Cardiac fibroblast (primary cell): ENCODE data around the gene STARD3NL.

Experiments
- DNase-seq, 2 donors: peaks; one replicate each; pipeline versions ENCODE4 v3.0.0 to v3.0.0-alpha.2; 2010; ENCODE audit warnings: low read depth in 2 of 2
- H3K4me3 ChIP-seq, 2 donors: replicated peaks in 1 of 2; 1 replicate in 1 of 2; 2 replicates in 1 of 2; pipeline ENCODE4 v1.5.1; 2011; ENCODE audit warnings: low read depth in 2 of 2, low read length in 2 of 2, mild to moderate bottlenecking in 2 of 2, moderate library complexity in 1 of 2
- CTCF ChIP-seq: IDR thresholded peaks from one replicate; pipeline ENCODE4 v1.5.1; 2011; ENCODE audit warnings: low read depth, mild to moderate bottlenecking, low read length, inconsistent platforms

The STARD3NL gene

GRCh38 chr7:38217672-38218071 is 39.6 kb downstream of the STARD3NL start:
- no peak for DNase-seq
- TF ChIP-seq CTCF, result no peak
- H3K4me3 ChIP-seq, result no peak overlapping the region

- DNase-seq, result no peak
- no peak for TF ChIP-seq CTCF
- H3K4me3 ChIP-seq, result no peak overlapping the region
Observed at GRCh38 chr7:38220452-38220851, 42.4 kb downstream of the STARD3NL start.

- H3K4me3 ChIP-seq, result no peak overlapping the region
- peak; percentile 83 for TF ChIP-seq CTCF
- peak; percentile 74 to 78 for DNase-seq
Observed at GRCh38 chr7:38222481-38223096, 44.5 kb downstream of the STARD3NL start.

- TF ChIP-seq CTCF, result no peak
- DNase-seq, result no peak
- no peak overlapping the region for H3K4me3 ChIP-seq
Observed at GRCh38 chr7:38223306-38223705, 45.3 kb downstream of the STARD3NL start.

GRCh38 chr7:38224392-38224791 is 46.3 kb downstream of the STARD3NL start:
- no peak for DNase-seq
- H3K4me3 ChIP-seq, result no peak overlapping the region
- no peak for TF ChIP-seq CTCF

- TF ChIP-seq CTCF, result no peak
- H3K4me3 ChIP-seq, result no peak overlapping the region
- peak; percentile 14 to 20 for DNase-seq
Observed at GRCh38 chr7:38229386-38229785, 51.3 kb downstream of the STARD3NL start.
